DMS53 (cell line): ENCODE results near the gene HLCS.

Experiments
- DNase-seq: peaks from one replicate; lab custom pipeline; 2025; lab: John Stamatoyannopoulos, UW

Gene HLCS

GRCh38 chr21:36806103-36806502 is 160.4 kb downstream of the HLCS start:
- no peak for DNase-seq

- DNase-seq: no peak
These were observed 161.4 kb downstream of the HLCS start for GRCh38 chr21:36804874-36805611.

GRCh38 chr21:36803816-36804439 is 162.5 kb downstream of the HLCS start:
- no peak for DNase-seq

GRCh38 chr21:36803051-36803645 is 163.3 kb downstream of the HLCS start:
- no peak for DNase-seq

- DNase-seq: no peak
These were observed 165.7 kb downstream of the HLCS start for GRCh38 chr21:36800734-36801133.

GRCh38 chr21:36799869-36800268 is 166.6 kb downstream of the HLCS start:
- no peak for DNase-seq

- no peak for DNase-seq
These were observed 168.0 kb downstream of the HLCS start for GRCh38 chr21:36798491-36798890.

- no peak for DNase-seq
These were observed 170.4 kb downstream of the HLCS start for GRCh38 chr21:36796070-36796469.

GRCh38 chr21:36792505-36792967 is 173.9 kb downstream of the HLCS start:
- peak; percentile 84 for DNase-seq

- DNase-seq: peak; percentile 54
These were observed 174.6 kb downstream of the HLCS start for GRCh38 chr21:36791695-36792470.

GRCh38 chr21:36791180-36791579 is 175.3 kb downstream of the HLCS start:
- no peak for DNase-seq

- DNase-seq: no peak
These were observed 175.9 kb downstream of the HLCS start for GRCh38 chr21:36790616-36791015.

GRCh38 chr21:36788120-36788638 is 178.3 kb downstream of the HLCS start:
- no peak for DNase-seq

- no peak for DNase-seq
These were observed 180.3 kb downstream of the HLCS start for GRCh38 chr21:36786186-36786585.

GRCh38 chr21:36785615-36786014 is 180.9 kb downstream of the HLCS start:
- DNase-seq: no peak

GRCh38 chr21:36784947-36785346 is 181.5 kb downstream of the HLCS start:
- no peak for DNase-seq

- DNase-seq: peak; percentile 28
These were observed 182.7 kb downstream of the HLCS start for GRCh38 chr21:36783612-36784374.

GRCh38 chr21:36780861-36781260 is 185.6 kb downstream of the HLCS start:
- DNase-seq: no peak

GRCh38 chr21:36776981-36777617 is 189.4 kb downstream of the HLCS start:
- DNase-seq: no peak

GRCh38 chr21:36773995-36774394 is 192.5 kb downstream of the HLCS start:
- no peak for DNase-seq

- DNase-seq: peak; percentile 62
These were observed 193.4 kb downstream of the HLCS start for GRCh38 chr21:36773117-36773516.
